ENCODE results near the gene CEP43.

CEP43 gene

GRCh38 chr6:166970091-166970490 is 29.1 kb upstream of the CEP43 start:
- no peak for TF ChIP-seq CTCF (conservative IDR thresholded peaks at IDR 0.05; ENCODE audit: low read depth, low read length)
- no peak overlapping the region for H3K4me3 ChIP-seq (ENCODE audit: low read length)
- no peak for DNase-seq (ENCODE audit: low read depth)

GRCh38 chr6:166970776-166971175 is 28.4 kb upstream of the CEP43 start:
- H3K4me3 ChIP-seq (ENCODE audit: low read length) = no peak overlapping the region
- TF ChIP-seq CTCF (conservative IDR thresholded peaks at IDR 0.05; ENCODE audit: low read depth, low read length) = no peak
- DNase-seq (ENCODE audit: low read depth) = no peak

GRCh38 chr6:166971271-166971670 is 27.9 kb upstream of the CEP43 start:
- no peak overlapping the region for H3K4me3 ChIP-seq (ENCODE audit: low read length)
- DNase-seq (ENCODE audit: low read depth) = no peak
- TF ChIP-seq CTCF (conservative IDR thresholded peaks at IDR 0.05; ENCODE audit: low read depth, low read length) = no peak

- DNase-seq (ENCODE audit: low read depth) = no peak
- TF ChIP-seq CTCF (conservative IDR thresholded peaks at IDR 0.05; ENCODE audit: low read depth, low read length) = no peak
- H3K4me3 ChIP-seq (ENCODE audit: low read length) = no peak overlapping the region
Observed at GRCh38 chr6:166972101-166972500, 27.1 kb upstream of the CEP43 start.

- no peak for DNase-seq (ENCODE audit: low read depth)
Observed at GRCh38 chr6:166976636-166977035, 22.6 kb upstream of the CEP43 start.

GRCh38 chr6:166977621-166978525 is 21.3 kb upstream of the CEP43 start:
- no peak overlapping the region for H3K4me3 ChIP-seq (ENCODE audit: low read length)
- DNase-seq (ENCODE audit: low read depth) = no peak
- TF ChIP-seq CTCF (conservative IDR thresholded peaks at IDR 0.05; ENCODE audit: low read depth, low read length) = no peak

More at GRCh38 chr6:166976636-166977035, 22.6 kb upstream of the CEP43 start:
- no peak for TF ChIP-seq CTCF (conservative IDR thresholded peaks at IDR 0.05; ENCODE audit: low read depth, low read length)
- H3K4me3 ChIP-seq (ENCODE audit: low read length) = no peak overlapping the region

GRCh38 chr6:166980738-166981137 is 18.5 kb upstream of the CEP43 start:
- DNase-seq (ENCODE audit: low read depth) = no peak
- no peak for TF ChIP-seq CTCF (conservative IDR thresholded peaks at IDR 0.05; ENCODE audit: low read depth, low read length)
- no peak overlapping the region for H3K4me3 ChIP-seq (ENCODE audit: low read length)

Data from retinal pigment epithelial cell (primary cell).